Measurements from ENCODE around the gene F13B.
"Not testable (repeated sequence)": the region's sequence is repeated elsewhere in the genome, so short reads cannot be mapped to it uniquely, and the experiment has no call there.

The F13B gene, protein sequence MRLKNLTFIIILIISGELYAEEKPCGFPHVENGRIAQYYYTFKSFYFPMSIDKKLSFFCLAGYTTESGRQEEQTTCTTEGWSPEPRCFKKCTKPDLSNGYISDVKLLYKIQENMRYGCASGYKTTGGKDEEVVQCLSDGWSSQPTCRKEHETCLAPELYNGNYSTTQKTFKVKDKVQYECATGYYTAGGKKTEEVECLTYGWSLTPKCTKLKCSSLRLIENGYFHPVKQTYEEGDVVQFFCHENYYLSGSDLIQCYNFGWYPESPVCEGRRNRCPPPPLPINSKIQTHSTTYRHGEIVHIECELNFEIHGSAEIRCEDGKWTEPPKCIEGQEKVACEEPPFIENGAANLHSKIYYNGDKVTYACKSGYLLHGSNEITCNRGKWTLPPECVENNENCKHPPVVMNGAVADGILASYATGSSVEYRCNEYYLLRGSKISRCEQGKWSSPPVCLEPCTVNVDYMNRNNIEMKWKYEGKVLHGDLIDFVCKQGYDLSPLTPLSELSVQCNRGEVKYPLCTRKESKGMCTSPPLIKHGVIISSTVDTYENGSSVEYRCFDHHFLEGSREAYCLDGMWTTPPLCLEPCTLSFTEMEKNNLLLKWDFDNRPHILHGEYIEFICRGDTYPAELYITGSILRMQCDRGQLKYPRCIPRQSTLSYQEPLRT

DNA sequence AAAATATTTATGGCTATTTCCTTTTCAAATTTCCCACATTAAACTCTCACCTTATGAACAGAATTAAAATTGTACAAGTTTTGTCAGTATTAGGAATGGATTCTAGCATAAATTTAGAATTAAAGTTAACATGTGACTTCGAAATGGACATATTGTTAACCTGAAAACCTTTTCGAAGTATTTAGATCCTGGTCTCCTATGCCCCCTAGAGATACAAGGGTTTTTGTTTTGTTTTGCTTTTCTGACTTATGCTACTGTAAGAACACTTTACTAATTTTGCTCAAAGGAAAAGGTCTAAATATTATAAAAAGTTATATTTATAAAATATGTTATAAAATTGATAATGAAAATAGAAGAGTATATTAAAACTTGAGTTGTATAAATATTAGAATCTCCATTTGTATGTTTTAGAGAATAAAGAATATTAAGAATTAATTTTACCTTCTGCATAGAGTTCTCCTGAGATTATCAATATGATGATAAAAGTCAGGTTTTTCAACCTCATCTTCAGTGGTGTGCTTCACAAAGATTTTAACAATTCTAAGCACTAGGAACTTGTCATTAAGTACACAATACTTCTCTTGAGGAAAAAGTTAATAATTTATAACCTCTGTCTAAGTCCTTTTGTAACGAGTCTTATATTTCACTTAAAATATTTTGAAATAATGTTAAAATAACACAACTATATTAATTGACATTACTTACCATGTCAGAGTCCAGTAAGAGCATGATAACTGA, at the start of gene F13B:
F13B (minus strand) TSS at position 542 of the 738 bp plus-strand sequence; CDS start at position 505, 37 bp downstream.
- Mint-ChIP-seq H3K36me3 (ENCODE audit: low read depth) (no peaks in the 10 kb centered on the region), H3K9me3 (no peaks in the 10 kb centered on the region), H3K27ac (no peak within 1 kb of the TSS), H3K4me3 (no peak within 1 kb of the TSS), H3K27me3 (ENCODE audit: low read depth) (no peaks in the 10 kb centered on the region), H3K4me1 (ENCODE audit: low read depth) (peaks cover 2% of the 10 kb centered on the region)

DNA sequence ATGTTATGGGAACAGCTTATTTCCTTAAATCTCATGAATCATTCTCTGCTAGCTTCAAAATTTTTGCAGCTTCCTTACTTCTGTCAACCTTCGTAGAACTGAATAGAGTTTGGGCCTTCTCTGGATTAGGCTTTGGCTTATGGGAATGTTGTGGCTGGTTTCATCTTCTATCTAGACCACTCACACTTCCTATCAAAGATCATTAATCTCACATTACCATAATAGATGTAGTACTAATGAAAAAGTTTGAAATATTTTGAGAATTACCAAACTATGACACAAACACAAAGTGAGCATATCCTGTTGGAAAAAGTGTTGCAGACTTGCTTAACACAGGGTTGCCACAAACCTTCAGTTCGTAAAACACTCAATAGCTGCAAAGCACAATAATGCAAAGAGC, 49.1 kb upstream of the F13B start:
- Mint-ChIP-seq H3K4me1 (ENCODE audit: low read depth) (no peaks in the 10 kb centered on the region), H3K36me3 (ENCODE audit: low read depth) (peaks cover 44% of the 10 kb centered on the region), H3K9me3 (no peaks in the 10 kb centered on the region), H3K27ac (no peak overlapping the region), H3K27me3 (ENCODE audit: low read depth) (no peaks in the 10 kb centered on the region), H3K4me3 (no peak overlapping the region)

DNA sequence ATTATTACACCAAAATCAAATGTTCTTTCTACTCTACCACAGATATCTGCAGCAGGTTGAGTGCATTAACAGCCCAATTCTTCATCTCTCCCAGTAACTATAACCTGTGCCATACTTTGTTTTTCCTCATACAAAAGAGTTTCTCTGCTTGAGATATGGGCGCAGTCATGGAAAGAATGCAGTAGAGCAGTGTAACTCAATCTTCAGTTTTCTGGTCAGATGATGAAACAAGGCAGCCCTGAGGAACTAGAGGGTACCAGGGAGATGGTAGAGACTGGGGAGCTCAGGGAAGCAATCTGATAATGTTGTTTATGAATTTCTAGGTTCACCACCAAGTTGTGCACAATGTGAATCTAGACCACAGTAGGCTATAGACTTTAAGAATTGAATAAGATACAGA, 39.8 kb upstream of the F13B start:
- Mint-ChIP-seq H3K27ac (no peak overlapping the region), H3K9me3 (no peaks in the 10 kb centered on the region), H3K4me3 (no peak overlapping the region), H3K4me1 (ENCODE audit: low read depth) (peaks cover 20% of the 10 kb centered on the region), H3K27me3 (ENCODE audit: low read depth) (no peaks in the 10 kb centered on the region), H3K36me3 (ENCODE audit: low read depth) (peaks cover 49% of the 10 kb centered on the region)

DNA sequence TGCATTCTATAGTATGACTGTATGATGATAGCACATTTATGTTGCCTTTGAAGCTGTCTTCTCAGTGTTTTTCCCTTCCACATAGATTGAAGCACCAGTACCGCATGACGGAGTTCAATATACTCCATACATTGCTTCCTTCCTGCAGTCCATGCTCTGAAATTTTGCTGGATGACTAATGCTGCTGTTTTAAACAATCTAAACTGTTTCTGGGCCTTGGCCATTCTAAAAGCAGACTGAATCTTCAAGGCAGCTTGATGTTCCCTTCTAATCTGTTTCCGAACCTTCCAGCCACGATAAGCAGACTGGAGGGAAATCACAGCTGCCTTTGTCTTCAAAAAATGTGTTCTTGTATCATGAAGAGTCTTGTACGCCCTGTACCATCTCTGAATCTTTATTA, 36.2 kb upstream of the F13B start:
- Mint-ChIP-seq H3K4me3 (no peak overlapping the region), H3K4me1 (ENCODE audit: low read depth) (peaks cover 34% of the 10 kb centered on the region), H3K27me3 (ENCODE audit: low read depth) (no peaks in the 10 kb centered on the region), H3K9me3 (no peaks in the 10 kb centered on the region), H3K36me3 (ENCODE audit: low read depth) (peaks cover 57% of the 10 kb centered on the region), H3K27ac (no peak overlapping the region)

DNA sequence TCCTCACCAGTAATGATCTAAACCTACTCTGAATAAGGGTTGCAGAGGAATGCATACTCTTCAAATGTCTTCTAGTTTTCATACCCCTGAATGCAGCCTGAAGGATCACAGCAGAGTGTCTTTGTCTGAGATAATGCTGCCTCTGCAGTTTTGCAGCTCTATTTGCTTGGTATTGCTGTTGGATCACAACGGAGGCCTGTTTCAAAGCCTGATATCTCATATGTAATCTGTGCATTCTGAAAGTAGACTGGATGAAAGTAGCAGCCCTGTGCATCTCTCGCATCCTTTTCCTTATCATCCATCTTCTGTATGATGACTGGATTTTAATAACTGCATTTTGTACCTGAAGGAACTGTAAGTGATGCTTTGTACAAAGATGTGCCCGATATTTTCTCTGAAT, 34.9 kb upstream of the F13B start:
- H3K9me3 Mint-ChIP-seq, result no peaks in the 10 kb centered on the region
- no peaks in the 10 kb centered on the region for H3K27me3 Mint-ChIP-seq (ENCODE audit: low read depth)
- H3K27ac Mint-ChIP-seq, result no peak overlapping the region
- H3K4me3 Mint-ChIP-seq, result no peak overlapping the region
- peaks cover 49% of the 10 kb centered on the region for H3K36me3 Mint-ChIP-seq (ENCODE audit: low read depth)
- peaks cover 31% of the 10 kb centered on the region for H3K4me1 Mint-ChIP-seq (ENCODE audit: low read depth)

DNA sequence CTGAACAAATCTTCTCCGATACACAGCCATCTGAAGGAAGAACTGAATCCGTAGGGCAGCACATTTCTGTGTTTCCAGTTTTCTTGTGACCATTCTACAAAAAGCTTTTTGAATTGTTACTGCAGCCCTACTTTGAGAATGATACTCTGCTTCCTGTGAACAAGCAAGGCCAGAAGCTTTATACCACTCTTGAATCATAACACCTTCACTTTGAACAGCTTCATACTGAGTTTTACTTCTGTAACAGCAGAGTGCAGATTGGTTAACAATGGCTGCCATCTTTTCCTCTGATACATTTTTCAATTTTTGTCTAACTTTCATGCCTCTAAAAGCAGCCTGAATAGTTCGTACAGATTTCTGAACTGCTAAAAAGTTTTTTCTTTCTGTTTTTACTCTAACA, 33.6 kb upstream of the F13B start:
- Mint-ChIP-seq H3K4me1 (ENCODE audit: low read depth) (peaks cover 31% of the 10 kb centered on the region), H3K27me3 (ENCODE audit: low read depth) (no peaks in the 10 kb centered on the region), H3K9me3 (no peaks in the 10 kb centered on the region), H3K36me3 (ENCODE audit: low read depth) (peaks cover 49% of the 10 kb centered on the region), H3K27ac (no peak overlapping the region), H3K4me3 (no peak overlapping the region)

DNA sequence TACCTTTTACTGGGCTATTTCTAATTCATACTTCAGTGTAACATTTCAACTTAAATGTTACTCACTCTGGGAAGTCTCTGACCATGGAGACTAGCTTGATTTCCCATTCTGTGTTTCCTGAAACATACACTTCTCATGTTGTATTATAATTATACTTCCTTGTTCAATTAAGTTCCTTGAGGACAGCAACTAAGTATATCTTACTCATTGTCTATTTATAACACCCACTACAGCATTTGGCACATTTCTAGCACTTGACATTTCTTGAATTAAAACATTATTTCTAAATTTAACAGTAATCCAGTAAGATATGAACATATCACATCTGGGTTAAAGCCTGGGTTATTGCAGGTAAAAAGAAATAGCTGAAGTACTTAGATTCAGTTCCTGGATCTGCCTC, 32.4 kb upstream of the F13B start:
- Mint-ChIP-seq H3K36me3 (ENCODE audit: low read depth) (peaks cover 47% of the 10 kb centered on the region), H3K9me3 (no peaks in the 10 kb centered on the region), H3K4me3 (no peak overlapping the region), H3K27ac (no peak overlapping the region), H3K4me1 (ENCODE audit: low read depth) (peaks cover 33% of the 10 kb centered on the region), H3K27me3 (ENCODE audit: low read depth) (no peaks in the 10 kb centered on the region)

DNA sequence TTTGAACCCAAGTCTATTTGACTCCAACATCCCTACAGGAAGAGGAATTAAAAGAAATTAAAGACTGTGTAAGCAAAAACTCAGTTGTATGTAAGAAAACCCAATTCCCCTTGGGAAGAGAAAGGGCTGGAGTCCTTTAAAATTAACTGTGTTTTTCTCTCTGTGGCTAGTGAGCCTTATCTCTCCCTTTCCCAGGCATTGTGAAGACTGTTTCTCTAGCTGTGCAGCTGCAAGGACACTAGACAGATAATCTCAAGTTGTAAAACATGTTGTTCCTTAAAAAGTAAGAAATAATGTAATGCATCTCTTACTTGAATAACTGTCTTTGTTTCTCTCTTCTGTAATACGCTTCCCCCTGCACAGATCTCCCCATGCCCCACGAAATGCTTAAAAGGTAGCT, 29.9 kb upstream of the F13B start:
- not testable (repeated sequence) for H3K4me3 Mint-ChIP-seq; H3K27me3 Mint-ChIP-seq (ENCODE audit: low read depth); H3K27ac Mint-ChIP-seq; H3K9me3 Mint-ChIP-seq
- peaks cover 41% of the 10 kb centered on the region for H3K36me3 Mint-ChIP-seq (ENCODE audit: low read depth)
- H3K4me1 Mint-ChIP-seq (ENCODE audit: low read depth), result peaks cover 25% of the 10 kb centered on the region

DNA sequence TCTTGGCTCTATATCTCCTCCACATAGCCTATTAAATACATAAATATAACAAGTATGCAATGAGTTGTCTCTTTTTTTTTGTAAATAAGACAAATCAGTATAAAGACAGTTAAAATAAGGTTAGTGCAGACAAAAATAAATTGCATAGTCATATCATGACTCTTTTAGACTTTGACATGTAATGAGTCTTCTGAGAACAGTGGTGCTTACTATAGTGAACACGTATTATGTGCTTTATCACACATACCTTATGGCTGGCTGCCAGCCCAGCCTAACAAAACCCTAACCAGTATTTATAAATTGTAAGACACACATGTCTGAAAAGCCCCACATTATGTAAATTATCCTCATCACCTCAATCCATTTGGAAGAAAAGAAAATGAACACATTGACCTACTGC, 29.1 kb upstream of the F13B start:
- H3K27ac Mint-ChIP-seq, result no peak overlapping the region
- no peaks in the 10 kb centered on the region for H3K27me3 Mint-ChIP-seq (ENCODE audit: low read depth)
- H3K9me3 Mint-ChIP-seq, result no peaks in the 10 kb centered on the region
- H3K4me3 Mint-ChIP-seq, result no peak overlapping the region
- H3K36me3 Mint-ChIP-seq (ENCODE audit: low read depth), result peaks cover 37% of the 10 kb centered on the region
- peaks cover 18% of the 10 kb centered on the region for H3K4me1 Mint-ChIP-seq (ENCODE audit: low read depth)

DNA sequence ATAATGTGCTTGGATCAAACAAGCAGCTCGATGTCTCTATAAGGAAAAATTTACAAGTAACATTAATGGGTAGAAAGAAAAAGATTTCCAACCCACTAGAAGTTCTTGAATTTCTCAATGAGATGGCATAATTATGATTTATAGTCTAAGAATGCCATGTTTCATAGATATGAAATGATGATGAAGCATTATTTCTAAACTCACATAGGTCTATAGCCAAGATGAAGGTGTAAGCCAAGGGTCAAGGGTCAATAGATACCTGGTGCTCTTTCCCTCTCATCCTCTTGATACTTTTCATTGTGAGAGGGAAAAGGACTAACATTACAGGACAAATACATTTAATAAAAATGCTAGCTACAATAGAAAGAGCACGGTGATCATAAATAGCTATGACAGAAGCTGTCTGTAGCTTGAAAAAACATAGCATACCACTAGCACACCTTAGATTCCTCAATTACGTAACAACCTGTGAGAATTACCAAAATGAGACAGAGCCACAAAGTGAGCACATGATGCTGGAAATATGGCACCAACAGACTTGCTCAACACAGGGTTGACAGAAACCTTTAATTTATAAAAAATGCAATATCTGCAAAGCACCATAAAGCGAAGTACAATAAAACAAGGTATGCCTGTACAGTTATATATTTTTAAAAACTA, 26.3 kb upstream of the F13B start:
- Mint-ChIP-seq H3K4me3 (no peak overlapping the region), H3K27me3 (ENCODE audit: low read depth) (no peaks in the 10 kb centered on the region), H3K27ac (no peak overlapping the region), H3K9me3 (no peaks in the 10 kb centered on the region), H3K36me3 (ENCODE audit: low read depth) (peaks cover 38% of the 10 kb centered on the region), H3K4me1 (ENCODE audit: low read depth) (peaks cover 12% of the 10 kb centered on the region)

DNA sequence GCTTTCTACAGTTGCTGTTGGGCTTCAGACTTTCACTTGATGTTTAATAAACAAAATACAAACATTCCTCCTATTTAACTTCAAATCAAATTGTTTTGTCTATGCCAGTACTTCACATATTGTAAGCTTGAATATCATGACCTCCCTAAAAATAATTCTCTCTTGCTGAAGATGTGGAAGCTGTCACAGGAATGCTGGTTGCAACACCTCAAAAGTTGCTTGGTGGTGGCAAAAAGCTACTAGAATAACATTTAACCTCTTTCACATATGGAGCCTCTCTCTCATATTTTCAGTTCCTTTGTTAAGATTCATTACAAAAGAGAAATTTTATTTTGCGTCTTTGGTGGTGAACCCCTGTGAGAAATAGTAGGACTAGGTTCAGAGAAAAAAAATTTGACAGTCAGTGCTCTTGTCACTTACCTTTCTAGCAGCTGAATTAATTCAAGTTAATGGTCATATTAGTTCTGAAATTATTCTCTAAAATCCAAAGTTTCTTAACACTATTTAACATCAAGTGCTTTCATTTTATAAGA, 25.5 kb upstream of the F13B start:
- Mint-ChIP-seq H3K36me3 (ENCODE audit: low read depth) (peaks cover 43% of the 10 kb centered on the region), H3K4me3 (no peak overlapping the region), H3K27ac (no peak overlapping the region), H3K27me3 (ENCODE audit: low read depth) (no peaks in the 10 kb centered on the region), H3K4me1 (ENCODE audit: low read depth) (peaks cover 12% of the 10 kb centered on the region), H3K9me3 (no peaks in the 10 kb centered on the region)

DNA sequence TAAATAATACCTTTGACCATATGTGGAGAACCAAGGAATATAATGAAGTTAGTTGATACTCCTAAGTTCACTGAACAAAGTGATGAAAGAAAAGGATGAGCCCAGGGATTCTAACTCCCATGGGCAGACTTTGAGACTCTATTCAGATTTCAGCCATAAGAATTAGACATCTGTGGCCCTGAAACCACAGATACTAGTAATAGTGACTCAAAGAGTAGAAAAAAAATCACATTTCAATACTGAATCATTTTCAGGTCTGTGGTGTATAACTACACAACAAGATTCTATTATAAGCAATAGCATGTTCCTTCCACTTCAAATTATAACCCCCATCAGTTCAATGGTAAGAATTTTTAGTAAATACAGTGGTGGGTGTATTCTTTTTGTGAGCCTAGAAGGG, 16.4 kb upstream of the F13B start:
- H3K27ac Mint-ChIP-seq, result no peak overlapping the region
- H3K4me3 Mint-ChIP-seq, result no peak overlapping the region
- H3K9me3 Mint-ChIP-seq, result peaks cover 29% of the 10 kb centered on the region
- H3K27me3 Mint-ChIP-seq (ENCODE audit: low read depth), result no peaks in the 10 kb centered on the region
- peaks cover 61% of the 10 kb centered on the region for H3K36me3 Mint-ChIP-seq (ENCODE audit: low read depth)
- peaks cover under 1% of the 10 kb centered on the region for H3K4me1 Mint-ChIP-seq (ENCODE audit: low read depth)

DNA sequence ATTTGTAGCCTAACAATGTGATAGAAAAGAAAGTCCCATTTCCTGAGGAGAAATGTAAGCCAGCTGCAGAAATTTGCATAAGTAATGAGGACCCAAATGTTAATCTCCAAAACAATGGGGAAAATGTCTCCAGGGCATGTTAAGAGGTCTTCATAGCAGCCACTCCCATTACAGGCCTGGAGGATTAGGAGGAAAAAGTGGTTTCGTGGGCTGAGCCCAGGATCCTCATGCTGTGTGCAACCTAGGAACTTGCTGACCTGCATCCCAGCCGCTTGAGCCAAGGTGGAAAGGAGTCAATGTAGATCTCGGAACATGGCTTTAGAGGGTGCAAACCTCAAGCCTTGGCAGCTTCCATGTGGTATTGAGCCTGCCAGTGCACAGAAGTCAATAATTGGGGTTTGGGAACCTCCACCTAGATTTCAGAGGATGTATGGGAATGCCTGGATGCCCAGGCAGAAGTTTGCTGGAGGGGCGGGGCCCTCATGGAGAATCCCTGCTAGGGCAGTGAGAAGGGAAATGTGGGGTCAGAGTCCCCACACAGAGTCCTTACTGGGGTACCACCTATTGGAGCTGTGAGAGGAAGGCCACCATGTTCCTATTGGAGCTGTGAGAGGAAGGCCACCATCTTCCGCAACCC, 14.2 kb upstream of the F13B start:
- Mint-ChIP-seq H3K27ac (no peak overlapping the region), H3K36me3 (ENCODE audit: low read depth) (peaks cover 52% of the 10 kb centered on the region), H3K9me3 (peaks cover 29% of the 10 kb centered on the region), H3K27me3 (ENCODE audit: low read depth) (peaks cover 5% of the 10 kb centered on the region), H3K4me1 (ENCODE audit: low read depth) (no peaks in the 10 kb centered on the region), H3K4me3 (no peak overlapping the region)

DNA sequence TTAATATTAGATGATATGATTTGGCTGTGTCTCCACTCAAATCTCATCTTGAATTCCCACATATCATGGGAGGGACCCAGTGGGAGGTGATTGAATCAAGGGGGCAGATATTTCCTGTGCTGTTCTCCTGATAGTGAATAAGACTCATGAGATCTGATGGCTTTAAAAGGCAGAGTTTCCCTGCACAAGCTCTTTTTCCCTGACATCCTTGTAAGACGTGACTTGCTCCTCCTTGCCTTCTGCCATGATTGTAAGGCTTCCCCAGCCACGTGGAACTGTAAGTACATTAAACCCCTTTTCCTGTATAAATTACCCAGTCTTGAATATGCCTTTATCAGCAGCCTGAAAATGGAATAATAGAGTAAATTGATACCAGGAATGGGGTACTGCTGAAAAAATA, 13.3 kb upstream of the F13B start:
- Mint-ChIP-seq H3K4me1 (ENCODE audit: low read depth) (no peaks in the 10 kb centered on the region), H3K27ac (no peak overlapping the region), H3K36me3 (ENCODE audit: low read depth) (peaks cover 45% of the 10 kb centered on the region), H3K4me3 (no peak overlapping the region), H3K9me3 (peaks cover 29% of the 10 kb centered on the region), H3K27me3 (ENCODE audit: low read depth) (peaks cover 8% of the 10 kb centered on the region)

Measured in T-helper 1 cell treated with Interleukin-12 subunit alpha and Interleukin-12 subunit beta and Interleukin-4 antibody, amounts not matched to agents 30 μg/mL and 1 μg/mL, for 36 hours (primary cell).